LoVo (cell line): ENCODE results near the gene USP3.
"Not testable (repeated sequence)": the region's sequence is repeated elsewhere in the genome, so short reads cannot be mapped to it uniquely, and the experiment has no call there.

Source experiments
- DNase-seq: peaks from one replicate; pipeline ENCODE4 v3.0.0-alpha.2; 2016; ENCODE audit warnings: low spot score

USP3 gene

DNA sequence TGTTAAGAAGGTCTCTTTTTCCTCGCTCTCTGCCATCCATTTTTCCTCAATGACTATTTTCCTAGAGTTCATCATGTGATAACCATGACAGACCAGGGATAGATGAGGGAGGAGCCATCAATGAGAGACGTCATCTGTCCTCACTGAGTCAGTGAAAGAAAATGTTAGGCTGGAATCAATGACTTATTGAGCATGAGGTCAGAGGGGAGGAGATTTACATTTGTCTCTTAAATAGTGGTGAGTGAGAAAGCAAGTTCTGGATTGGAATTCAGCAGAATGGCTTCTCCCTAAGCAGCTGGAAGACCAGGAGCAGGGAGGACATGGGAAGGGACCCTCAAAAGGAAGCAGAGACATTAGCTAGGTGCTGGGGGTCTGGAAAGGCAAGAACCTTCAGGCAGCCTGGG is 28.2 kb upstream of the USP3 start:
- no peak for DNase-seq

DNA sequence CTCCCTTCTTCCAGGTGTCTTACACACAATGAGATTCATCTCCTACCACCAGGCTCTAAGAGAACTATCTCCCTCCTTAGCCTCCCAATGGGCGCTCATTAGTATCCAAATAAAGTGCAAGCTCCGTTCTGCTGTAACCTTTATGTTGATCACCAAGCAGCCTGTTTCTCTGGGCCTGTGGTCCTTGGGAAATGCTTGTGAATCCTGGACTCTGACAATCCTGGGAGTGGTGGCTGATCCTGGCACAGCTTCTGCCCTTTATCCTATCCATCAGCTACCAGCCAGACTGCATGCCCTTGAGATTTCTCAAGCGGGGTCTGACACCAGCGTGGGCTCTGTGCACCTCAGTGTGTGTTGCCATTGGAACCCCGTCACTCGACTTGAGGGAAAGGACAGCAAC is 26.1 kb upstream of the USP3 start:
- DNase-seq, result no peak

DNA sequence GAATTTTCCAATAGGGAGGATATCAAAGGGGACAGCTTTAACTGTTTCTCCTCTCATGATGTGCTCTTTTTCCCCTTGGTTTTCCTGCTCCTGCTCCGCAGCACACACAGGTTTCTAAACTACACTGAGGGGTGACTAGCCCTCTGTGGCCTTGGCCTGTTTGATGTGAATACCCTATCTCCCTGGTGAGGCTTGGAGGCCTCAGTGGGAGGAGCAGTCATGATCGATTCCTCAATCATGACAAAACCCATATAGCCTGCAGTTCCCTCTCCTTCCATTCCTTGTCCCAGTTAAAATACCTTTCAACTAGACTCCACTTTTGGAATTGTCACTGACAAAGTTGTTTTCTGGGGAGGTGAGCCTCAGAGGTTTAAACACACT is 24.0 kb upstream of the USP3 start:
- DNase-seq, result no peak

DNA sequence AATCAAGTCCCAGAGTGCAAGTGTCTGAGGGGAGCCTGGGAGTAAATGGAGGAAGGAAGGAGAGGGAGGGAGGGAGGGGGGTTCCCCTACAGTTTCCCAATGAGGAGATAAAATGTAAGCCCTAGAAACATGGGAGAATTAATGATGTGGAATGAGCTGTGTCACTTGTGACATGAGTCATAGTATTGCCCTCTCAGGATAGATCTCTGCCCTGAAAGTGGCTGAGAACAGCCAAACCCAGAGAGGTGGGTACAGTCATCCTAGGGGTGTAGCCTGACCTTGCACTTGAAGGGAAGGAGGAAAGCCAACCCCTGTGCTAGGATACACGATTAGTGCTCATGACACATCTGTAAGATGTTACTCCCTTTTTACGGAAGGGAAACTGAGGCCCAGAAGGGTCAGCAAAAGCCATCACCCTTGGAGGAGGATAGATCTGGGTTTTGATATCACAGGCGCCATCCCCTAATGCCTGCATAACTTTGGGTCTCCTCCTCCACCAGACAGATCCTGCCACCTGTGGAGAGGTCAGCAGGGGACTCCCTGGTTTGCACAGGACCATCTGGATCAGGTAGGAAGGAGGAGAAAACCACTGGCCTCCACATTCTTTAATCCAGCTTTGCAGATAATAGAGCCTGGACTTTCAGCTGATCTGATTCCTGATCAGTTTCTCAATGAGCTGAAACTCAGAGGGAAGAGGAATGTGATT is 23.1 kb upstream of the USP3 start:
- no peak for DNase-seq

DNA sequence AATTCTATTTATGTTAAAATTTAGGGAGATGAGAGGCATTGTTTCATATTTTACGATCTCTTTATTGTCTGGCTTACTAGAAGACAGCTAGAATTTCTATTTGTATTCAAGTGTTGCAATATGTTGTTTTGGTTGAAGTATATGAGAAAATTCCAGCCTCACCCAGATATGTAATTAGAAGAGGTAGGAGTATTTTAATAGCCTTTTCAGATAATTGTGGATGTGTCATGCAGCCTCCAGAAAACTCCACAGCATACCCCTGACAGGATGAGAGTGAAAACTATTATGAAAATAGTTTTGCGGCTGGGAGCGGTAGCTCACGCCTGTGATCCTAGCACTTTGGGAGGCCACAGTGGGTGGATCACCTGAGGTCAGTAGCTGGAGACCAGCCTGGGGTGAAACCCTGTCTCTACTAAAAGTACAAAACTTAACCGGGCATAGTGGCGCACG is 21.5 kb upstream of the USP3 start:
- DNase-seq, result peak; percentile 79

DNA sequence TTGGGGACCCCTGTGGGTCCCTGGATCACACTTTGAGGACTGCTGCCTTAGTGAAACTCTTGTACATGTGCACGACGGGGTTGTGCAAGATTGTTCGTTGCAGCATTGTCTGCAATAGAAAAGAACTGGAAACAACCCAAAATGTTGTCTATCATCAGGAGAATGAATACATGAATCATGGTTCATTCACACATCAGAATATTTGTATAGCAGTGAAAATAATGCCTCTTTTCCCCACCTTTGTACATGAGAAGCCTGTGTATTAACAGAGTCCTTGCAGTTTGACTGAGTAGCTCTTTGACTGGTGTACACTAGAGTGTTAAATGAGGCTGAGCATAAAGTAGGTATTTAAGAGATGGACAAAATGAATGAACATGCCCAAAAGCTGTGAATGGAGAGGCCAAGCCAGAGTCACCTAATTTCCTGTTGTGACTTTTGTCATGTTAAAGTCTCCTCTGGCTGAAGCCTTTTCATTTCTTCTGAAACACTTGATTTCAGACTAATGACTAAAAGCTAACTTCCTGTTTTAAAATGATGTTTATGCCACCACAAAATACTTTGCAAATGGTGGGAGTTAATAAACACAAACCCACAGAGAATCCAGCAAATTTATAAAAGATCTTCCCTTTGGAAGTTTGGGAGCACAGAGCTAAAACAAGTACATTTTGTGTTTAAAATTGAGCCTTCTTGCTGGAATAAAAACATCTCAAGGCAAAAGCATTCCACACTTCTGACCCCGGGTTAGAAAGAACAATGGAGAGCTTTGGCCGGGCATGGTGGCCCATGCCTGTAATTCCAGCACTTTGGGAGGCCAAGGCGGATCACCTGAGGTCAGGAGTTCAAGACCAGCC is 20.6 kb upstream of the USP3 start:
- DNase-seq, result no peak

DNA sequence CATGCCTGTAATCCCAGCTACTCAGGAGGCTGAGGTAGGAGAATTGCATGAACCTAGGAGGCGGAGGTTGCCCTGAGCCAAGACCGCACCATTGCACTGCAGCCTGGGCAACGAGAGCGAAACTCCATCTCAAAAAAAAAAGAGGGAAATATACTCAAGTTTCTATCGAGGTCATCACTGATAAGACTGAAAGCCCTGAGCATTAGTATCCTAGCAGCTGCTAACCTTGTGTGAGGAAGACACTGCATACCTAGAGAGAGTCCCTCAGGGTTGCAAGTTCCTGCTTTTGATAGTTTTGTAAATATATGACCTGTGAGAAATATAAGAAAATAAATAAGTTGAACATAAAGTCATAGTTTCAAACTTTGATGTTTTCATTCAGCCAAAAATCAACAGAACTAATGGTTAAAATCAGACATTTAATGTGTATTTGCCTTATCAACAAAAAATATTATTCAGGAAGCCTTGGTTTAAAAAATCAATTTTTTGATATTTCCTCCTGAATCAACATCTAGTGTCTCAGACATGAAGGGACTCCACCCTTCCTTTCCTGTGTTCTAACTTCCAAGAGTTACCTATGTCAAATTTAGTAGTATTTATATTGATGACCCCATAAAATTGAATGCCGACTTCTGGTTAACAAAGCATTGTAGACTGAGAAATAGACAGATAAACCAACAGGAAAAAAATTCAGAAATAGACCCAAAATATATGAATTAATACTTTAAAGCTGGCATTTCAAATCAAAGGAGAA is 19.8 kb upstream of the USP3 start:
- DNase-seq, result no peak

DNA sequence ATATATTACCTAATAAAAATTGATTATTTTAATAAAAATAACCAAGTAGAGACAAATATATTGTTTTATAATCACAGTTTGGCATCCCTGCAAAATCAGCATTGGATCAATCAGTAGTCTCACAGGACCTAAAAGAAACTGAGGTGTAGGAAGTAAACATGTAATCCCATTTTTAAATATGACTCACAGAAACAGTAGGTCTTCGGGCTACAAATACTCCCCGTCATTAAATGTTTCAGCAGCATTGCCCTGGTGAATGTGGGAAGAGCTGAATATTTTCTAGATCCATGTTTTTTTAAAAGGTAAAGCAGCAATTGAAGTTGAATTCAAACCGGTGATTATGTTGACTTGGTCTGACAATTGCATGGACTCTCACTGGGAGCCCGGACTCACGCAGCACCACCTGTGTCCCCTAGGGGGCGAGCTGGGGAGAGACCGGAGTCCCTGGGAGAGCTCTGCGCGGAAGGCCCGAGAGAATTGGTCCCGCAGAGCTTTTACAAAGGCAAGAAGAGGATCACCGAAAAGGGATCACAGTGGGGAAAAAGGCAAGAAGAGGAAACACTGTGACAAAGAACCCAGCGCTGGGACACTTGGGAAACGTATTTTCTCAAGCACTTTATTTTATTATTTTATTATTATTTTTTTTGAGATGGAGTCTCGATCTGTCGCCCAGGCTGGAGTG is 17.2 kb upstream of the USP3 start:
- peak; percentile 89 for DNase-seq

DNA sequence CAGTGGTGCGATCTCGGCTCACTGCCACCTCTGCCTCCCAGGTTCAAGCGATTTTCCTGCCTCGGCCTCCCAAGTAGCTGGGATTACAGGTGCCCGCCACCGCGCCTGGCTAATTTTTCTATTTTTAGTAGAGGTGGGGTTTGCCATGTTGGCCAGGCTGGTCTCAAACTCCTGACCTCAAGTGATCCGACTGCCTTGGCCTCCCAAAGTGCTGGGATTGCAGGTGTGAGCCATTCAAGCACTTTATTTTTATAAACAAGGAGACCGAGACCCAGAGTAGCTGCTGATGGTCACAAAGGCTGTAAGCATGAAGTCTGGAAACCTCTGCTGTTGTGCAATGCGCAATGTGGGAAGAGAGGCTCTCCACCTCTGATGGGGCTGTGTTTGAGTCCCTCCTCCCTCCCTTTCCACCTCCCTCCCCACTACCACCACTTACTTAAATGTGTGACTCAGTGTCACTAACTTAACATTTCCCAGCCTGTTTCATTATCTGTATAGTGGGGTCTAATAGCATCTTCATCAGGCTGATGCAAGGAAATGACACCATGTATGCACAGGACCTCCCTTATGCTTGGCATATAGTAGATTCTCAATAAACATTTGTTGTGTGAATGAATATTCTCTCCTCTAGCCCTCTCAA is 16.5 kb upstream of the USP3 start:
- DNase-seq, result not testable (repeated sequence)

DNA sequence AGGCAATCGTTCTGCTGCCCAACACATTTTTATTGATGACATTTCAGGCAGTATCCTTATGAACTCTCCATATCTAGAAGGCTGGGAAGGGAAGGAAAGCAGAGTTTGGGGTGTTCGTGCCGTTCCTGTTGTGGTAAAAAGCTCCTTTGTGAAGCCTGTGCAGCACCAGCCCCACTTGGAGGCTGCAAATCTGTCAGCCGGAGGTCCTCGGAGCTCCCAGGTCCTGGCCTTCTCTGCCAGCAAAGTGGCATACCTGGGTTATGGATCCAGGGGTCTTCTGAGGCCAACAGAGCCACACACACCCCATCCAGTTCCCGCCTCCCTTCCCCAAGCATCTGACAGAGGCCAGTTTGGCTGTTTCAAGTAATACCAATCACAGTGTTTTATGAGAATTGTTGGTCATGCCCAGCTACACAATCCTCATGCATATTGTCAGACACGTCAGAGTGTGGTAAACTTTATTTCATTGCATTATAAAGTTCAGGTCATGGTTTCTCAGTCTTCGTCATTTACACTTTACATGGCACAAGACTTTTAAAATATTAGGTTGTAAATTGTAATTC is 15.9 kb upstream of the USP3 start:
- DNase-seq, result no peak

DNA sequence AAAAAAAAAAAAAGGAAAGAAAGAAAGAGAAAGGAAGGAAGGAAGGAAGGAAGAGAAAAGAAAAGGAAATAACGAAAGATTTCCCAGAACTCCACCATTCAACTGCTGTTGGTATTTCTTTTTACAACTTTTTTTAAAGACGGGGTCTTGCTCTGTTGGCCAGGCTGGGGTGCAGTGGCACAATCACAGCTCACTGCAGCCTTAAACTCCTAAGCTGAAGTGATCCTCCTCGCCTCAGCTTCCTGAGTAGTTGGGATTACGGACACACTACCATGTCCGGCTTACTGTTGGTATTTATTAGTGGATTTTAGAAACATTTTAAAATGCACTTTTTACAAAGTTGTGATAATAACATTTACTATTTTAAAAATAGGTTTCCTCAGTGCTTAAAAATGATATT is 15.0 kb upstream of the USP3 start:
- DNase-seq, result no peak

DNA sequence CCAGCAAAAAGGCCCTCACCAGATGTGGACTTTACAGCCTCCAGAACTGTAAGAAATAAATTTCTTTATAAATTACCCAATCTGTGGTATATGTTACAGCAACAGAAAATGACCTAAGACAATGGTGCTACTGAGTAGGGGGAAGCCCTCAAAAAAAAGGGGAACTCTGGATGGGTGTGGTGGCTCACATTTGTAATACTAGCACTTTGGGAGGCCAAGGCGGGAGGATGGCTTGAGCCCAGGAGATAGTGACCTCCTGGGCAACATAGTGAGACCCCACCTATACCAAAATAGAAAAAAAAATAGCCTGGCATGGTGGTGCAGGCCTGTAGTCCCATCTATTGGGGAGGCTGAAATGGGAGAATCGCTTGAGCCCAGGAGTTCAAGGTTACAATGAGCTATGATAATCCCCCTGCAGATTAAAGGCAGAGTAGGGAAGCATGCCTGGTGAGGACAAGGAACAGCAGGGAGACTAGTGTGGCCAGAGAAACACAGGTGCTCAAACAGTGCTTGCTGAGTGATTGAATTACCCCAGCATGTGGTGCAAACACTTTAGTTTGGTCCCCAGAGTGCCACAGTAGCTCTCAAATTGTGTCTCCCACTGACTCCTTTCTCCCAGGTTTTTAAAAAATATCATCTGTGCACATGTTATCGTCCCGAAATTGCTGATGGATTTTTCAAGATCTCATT is 13.9 kb upstream of the USP3 start:
- DNase-seq, result no peak

DNA sequence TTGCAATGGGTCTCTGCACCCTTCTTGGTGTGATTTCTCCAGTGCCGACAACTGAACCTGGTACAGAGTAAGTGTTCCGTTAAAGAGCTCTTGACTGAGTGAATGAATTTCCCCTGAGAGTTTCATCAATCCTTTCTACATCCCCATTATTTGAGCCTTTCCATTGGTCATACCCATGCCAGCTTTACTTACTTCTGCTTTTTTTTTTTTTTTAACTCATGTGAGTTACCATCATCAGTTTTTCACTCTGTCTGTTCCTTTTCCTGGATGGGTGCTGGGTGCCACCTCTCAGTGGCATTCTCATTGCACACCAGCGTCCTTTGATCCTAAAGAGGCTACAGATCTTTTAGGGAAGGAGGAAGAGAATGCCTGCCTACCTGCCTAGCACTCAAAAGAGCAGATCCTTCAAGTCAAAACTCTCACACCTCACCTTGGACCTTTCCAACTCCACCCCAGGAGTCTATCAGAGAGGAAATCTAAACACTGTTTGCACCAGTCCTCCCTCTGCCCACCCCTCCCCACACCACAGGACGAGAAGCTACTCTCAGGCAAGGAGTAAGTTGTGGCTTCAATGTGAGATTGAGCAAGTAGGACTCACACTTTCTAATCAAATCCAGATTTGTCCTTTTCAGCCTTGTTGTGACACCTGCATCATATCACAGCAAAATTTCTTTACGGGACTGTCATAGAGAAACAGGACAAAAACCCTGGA is 13.1 kb upstream of the USP3 start:
- DNase-seq, result no peak

DNA sequence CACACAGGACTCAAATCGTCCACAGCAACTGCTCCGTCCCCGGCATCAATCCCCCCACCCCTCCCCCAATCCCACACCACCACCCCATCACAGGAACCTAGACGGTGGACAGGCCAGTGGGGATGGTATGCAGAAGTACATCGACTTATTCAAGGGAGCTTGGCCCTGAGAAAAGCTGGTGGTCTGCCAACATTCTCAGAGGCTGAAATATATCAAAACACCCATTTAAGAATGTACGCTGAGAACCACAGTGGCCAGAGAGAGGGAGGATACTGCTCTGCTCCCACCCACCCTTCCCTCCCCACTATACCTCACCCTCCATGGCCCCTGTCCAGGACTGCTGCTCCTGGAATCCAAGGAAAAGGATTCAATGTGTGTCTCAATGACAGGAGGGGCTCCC is 12.4 kb upstream of the USP3 start:
- no peak for DNase-seq

DNA sequence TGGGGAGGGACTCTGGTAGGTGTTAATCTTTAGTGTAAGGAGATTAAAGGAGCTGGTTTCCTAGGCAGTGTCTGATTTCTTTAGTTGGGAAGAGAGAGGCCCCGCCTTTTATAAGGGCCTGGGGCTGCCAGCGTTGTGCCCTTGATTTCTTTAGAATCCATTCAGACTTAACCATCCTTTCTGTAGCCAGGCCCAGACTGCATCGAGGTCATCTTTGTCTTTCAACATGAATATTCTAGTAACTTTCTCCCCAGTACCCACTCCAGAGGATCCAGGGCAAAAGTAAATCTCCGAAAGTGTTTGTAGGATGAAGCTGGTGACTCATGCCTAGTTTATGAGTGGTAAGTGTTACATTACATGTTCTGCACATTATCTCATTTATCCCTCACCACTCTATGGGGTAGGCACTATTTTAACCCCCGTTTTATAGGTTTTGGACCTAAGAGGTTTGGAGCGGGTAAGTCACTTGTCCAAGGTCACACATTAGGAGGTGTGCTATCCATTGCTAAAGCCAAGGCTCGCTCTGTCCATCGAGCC is 11.8 kb upstream of the USP3 start:
- peak; percentile 41 for DNase-seq

DNA sequence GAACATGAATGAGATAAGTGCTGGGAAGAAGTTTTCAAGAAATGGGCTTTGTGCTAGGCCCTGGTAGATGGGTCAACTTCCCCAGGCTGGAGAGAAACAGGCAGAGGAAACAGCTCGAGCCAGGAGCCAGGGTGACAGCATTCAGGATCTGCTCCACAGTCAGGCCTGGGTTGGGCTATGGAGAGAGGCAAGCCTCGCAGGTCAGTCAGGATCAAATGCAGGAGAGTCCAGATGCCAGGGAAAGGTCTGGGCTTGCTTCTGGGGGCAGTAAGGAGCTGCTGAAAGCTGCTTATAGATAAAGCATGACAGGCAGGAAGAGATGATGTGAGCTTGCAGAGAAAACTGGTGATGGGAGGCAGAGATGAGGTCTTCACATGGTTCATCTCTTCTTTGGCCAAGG is 11.0 kb upstream of the USP3 start:
- no peak for DNase-seq

DNA sequence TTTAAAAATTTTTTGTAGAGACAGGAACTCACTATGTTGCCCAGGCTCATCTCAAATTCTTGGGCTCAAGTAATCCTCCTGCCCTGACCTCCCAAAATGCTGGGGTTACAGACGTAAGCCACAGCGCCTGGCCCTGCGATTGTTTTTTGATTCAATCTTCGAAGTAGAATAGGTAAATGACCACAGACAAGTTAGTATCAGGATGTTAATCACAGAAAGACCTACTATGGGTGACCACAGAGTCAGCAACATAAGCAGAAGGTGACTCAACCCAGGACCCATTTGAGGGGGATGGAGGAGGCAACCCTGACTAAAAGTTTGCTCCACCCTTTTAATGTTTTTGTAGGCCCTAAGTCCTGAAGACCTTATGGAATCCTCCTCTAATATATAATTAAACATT is 10.0 kb upstream of the USP3 start:
- no peak for DNase-seq

DNA sequence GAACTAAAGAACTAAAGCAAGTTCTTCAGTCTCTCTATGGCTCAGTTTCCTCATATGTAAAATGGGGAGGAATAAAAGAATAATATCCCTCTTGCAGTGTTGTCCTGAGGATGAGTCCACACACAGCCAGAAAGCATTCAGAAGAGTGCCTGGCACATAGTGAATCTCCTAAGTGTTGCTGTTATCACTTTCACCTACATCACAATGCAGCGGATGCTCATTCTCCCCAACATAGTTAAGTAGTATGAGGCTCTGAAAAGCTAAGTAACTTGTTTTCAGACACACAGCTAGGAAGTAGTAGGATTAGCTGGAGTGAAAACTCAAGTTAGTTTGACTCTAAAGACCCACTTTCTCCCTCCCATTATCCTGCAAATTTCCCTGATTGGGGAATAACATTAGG is 9.1 kb upstream of the USP3 start:
- no peak for DNase-seq

DNA sequence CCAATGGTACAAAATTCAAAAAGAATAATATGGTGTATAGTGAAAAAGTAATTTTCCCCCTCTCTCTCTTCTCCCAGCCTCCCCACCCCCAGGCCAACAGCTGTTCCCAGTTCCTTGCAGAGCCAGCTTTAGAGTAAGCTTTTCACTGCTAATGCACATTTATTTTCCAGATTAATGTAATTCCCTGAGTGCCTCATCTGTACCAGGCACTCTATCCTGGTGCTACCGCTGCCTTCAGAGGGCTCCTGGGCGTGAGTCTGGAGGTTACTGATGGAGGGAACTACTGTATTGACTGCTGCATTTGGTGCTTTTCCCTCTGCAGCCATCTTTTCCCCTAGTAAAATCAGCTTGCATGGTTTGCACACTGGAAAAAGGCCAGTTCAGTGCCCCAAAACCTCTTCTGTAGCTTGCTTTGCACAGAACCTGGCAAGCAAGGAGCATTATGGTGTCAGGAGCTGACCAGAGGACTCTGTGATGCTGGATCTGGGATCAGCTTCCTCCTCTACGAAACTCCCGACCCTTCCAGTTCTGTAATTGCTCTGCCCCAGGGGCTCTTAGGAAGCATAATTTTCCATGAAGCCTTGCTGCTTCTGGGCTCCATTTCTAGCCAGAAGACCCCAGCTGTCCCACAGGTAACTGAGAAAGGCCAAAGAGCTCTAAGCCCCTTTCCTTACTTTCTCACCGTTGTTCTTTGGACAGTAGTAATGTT is 8.5 kb upstream of the USP3 start:
- DNase-seq, result no peak
